Fibroblast of the aortic adventitia (primary cell): ENCODE data around the gene BIRC3. TPM values are rescaled to one million over a fixed set of nuclear protein-coding genes. Genes with fewer than 3 reads are reported as not detected.
A peak's percentile ranks its signal among the peaks of the same experiment; 100 is the strongest.

Experiments
- DNase-seq: peaks from one replicate; pipeline ENCODE4 v3.0.0-alpha.2; 2010; ENCODE audit warnings: low read depth
- H3K4me3 ChIP-seq: 2 replicates; pipeline ENCODE4 v1.5.1; 2011; ENCODE audit warnings: low read depth, mild to moderate bottlenecking, control low read depth, low read length, moderate library complexity
- CTCF ChIP-seq: IDR thresholded peaks from 2 replicates; pipeline ENCODE4 v1.5.1; 2011; ENCODE audit warnings: mild to moderate bottlenecking, low read length, control low read depth, inconsistent platforms; ENCODE audit not compliant: insufficient read depth
- total RNA-seq: library from RNA; depleted of rRNA; stranded (reverse); fragments of >200 nt; gene quantifications from 2 replicates; pipeline ENCODE4 v1.2.3, GENCODE V29; 2012; ENCODE audit warnings: low replicate concordance

Gene BIRC3
- total RNA-seq, 1 donor = 2.4 TPM

GRCh38 chr11:102322560-102322959 lies 5.3 kb downstream of the BIRC3 start:
- TF ChIP-seq CTCF = no peak
- H3K4me3 ChIP-seq = no peak overlapping the region
- no peak for DNase-seq

- H3K4me3 ChIP-seq = no peak overlapping the region
- peak; percentile 70 for DNase-seq
- TF ChIP-seq CTCF = no peak
These were observed 6.4 kb downstream of the BIRC3 start for GRCh38 chr11:102323542-102324251.

- no peak for TF ChIP-seq CTCF
- H3K4me3 ChIP-seq = no peak overlapping the region
- no peak for DNase-seq
These were observed 7.8 kb downstream of the BIRC3 start for GRCh38 chr11:102325088-102325487.

- TF ChIP-seq CTCF = no peak
- H3K4me3 ChIP-seq = no peak overlapping the region
- no peak for DNase-seq
These were observed 11.5 kb downstream of the BIRC3 start for GRCh38 chr11:102328748-102329147.

- TF ChIP-seq CTCF = no peak
- no peak for DNase-seq
These were observed 12.9 kb downstream of the BIRC3 start for GRCh38 chr11:102330231-102330630.

GRCh38 chr11:102331341-102331740 lies 14.1 kb downstream of the BIRC3 start:
- H3K4me3 ChIP-seq = no peak overlapping the region
- no peak for TF ChIP-seq CTCF
- DNase-seq = no peak

More at GRCh38 chr11:102330231-102330630, 12.9 kb downstream of the BIRC3 start:
- H3K4me3 ChIP-seq = no peak overlapping the region

- no peak overlapping the region for H3K4me3 ChIP-seq
- no peak for TF ChIP-seq CTCF
- DNase-seq = no peak
These were observed 15.3 kb downstream of the BIRC3 start for GRCh38 chr11:102332611-102332994.
